Amniotic stem cell (primary cell): ENCODE data around the gene ORC2.
A peak's percentile ranks its signal among the peaks of the same experiment; 100 is the strongest.
"Not testable (repeated sequence)": the region's sequence is repeated elsewhere in the genome, so short reads cannot be mapped to it uniquely, and the experiment has no call there.

Experiments
- DNase-seq: peaks from one replicate; lab custom pipeline; 2025; lab: John Stamatoyannopoulos, UW

ORC2 gene

DNA sequence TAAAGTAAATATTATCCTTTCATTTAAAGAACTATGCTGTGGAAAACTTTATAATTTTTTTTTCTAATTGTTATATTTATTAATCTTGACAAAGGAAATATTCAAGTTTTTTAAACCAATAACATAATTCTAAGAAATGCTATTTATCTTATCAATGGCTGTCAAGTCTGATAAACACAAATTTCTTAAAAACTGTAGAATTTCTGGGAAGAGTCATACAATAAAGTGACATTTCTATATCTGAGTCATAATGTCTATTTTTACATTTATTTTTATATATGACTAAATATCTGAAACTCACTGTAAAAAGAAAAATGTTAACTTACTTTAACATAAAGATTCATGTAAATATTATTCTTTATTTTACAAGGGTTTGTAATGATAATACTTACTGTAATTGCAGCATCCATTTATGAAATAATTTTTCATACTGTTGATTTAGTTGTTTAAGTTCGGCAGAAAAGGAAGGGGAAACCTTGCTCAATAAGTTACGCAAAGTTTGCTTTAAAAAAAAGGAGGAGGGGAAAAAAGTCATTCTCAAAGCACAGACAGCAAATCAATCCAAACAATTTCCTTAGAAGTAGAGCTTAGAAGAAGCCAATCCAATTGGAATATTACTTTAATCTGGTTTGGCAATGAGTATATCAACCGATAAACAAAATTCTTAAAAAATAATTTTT is 32.4 kb downstream of the ORC2 start:
- no peak for DNase-seq

DNA sequence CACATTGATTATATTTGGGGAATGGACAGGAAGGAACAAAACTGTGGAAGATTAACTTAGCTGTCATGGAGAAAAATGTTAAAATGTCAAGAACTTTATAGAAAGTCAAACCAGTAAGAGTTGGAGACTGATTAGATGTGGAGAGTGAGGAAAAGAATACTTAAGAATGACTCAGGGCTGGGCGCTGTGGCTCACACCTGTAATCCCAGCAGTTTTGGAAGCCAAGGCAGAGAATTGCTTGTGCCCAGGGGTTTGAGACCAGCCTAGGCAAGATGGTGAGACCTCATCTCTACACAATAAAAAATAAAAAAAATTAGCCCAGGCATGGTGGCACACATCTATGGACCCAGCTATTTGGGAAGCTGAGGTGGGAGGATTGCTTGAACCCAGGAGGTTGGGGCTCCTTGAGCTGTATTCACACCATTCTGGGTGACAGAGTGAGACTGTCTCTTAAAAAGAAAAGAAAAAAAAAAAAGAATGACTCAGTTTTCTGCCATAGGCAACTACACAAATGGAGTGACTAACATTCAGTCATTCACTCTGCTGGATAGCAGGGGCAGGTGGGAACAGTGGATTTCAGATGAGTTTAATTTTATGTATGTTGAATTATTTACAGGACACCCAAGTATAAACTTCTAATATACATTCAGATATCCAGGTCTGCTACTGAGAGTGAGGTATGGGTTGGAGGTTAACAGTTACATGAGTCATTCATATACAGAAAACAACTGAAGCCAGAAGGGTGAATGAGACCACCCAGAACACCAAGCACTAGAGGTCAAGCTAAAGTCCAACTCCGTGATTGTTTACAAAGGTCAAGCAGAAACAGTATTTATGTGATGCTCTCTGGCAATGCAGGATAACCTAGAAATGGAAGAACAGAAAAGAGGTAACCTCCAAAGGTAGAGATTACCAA is 33.9 kb downstream of the ORC2 start:
- no peak for DNase-seq

DNA sequence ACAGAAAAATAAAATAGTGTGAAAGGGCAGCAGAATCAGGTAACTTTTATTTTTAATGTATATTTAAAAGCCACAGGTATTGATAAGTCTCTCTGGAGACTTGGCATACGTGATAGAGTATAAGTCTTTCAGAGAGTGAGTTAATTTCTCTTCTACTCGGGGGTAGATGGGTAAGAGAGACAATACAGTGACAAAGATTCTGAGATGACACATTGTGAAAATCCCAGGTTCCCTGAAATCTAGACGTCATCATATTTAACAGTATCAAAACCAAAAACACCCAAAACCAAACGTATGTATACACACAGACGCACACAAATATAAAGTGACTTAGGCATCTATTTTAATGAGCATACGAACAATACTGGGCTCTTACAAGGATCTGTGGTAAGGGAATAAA is 41.0 kb downstream of the ORC2 start:
- no peak for DNase-seq

DNA sequence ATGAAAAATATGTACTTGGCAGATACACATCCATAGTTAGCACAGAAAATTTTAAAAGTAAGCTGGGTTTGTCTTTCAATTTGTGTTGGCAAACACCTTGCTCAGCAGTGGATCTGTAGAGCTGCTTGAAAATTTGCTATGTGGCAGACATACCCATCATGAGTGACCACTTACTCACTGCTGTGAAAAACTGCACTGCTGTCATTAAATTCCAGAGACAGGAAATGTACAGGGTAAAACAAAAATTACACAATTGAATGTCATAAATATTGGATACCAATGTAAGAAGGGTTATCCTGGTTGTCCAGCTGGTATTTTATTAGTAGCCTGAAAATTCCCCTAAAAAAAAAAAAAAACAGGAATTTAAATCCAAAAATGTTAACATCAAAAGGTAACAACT is 49.8 kb downstream of the ORC2 start:
- peak; percentile 18 for DNase-seq

DNA sequence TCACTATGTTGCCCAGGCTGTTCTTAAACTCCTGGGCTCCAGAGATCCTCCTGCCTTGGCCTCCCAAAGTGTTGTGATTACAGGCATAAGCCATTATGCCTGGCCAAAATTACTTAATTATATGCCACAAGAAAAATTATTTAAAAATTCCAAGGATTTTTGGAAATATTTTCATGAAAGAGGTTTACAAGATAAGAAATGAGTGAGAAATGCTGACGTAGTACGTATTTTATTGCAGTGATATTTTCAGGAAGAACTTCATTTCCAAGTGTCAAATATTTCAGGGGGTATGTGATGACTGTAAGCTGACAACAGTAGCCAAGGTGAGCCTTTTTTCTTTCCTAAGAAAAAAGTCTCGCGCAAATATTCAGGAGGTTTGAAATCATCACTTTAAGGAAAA is 53.5 kb downstream of the ORC2 start:
- DNase-seq = no peak

DNA sequence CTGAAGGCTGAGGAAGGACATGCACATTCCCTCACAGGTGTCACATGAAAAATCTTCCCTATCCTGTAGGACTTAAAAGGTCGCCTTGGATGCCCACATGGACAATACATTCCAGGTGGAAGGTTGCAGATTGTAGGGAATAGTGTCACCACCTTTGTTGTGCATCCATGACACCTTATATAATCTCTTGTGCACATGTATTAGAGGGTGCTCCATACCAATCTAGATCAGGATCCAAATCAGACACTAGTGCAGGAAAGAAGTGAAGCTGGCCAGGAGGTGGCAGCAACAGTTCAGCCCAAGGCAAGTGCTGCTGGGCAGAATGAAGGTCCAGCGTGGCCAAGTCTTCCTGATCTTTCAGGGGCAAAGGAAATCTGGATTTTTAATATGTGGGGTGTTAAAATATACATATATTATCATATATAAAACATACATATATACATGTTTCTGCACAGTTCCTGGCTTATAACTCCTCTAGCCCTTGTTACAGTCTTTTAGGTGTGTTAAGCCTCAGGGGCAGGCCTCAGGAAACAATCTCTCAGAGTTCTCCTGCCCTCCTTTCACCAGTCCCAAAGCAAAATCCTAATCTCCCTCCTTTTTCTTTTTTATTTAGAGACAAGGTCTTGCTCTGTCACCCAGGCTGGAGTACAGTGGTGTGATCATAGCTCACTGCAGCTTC is 57.7 kb downstream of the ORC2 start:
- peak; percentile 19 for DNase-seq

DNA sequence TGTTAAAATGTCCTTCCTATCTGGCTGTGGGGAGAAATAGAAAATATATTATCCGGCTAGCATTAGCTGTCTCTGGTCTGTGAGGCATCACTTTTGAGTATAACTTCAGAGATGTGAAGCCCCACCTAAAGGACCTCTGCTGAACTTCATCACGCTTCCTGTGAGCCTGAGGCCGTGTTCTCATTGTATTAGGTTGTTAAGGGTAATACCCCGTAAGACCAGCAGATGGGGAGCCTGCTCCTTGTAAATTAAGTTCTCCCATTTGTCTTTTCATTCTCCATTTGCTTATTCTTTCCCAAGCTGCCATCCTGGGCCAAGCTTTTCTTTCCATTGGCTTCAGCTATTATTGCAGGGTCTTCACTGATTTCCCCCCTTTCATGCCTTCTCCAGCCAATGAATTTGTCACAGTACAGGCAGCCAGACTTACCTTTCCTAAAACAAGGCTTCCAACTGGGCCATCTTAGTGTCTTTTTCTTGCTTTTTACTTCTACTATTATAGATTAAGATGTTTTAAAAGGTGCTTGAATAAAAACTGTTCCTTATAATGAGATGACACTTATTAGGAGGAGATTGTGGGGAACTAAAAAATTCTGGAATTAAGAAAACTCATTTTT is 61.9 kb downstream of the ORC2 start:
- peak; percentile 86 for DNase-seq

DNA sequence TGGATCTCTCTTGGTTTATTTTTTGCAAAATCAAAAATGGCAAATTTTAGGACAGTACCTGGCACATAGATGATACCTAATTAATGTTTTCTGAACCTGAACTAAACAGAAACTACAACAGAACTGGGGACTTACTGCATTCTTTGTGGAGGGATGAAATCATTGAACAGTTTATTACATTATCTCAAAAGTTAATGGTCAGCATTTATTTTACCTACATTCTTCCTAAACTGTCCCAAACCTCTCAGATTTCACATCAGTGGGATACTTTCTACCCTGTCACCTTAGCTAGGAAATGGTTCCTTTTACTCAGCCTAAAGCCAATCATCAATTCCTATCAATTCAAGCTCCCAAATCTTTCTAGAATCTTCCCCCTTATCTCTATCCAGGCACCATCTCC is 64.0 kb downstream of the ORC2 start:
- no peak for DNase-seq

DNA sequence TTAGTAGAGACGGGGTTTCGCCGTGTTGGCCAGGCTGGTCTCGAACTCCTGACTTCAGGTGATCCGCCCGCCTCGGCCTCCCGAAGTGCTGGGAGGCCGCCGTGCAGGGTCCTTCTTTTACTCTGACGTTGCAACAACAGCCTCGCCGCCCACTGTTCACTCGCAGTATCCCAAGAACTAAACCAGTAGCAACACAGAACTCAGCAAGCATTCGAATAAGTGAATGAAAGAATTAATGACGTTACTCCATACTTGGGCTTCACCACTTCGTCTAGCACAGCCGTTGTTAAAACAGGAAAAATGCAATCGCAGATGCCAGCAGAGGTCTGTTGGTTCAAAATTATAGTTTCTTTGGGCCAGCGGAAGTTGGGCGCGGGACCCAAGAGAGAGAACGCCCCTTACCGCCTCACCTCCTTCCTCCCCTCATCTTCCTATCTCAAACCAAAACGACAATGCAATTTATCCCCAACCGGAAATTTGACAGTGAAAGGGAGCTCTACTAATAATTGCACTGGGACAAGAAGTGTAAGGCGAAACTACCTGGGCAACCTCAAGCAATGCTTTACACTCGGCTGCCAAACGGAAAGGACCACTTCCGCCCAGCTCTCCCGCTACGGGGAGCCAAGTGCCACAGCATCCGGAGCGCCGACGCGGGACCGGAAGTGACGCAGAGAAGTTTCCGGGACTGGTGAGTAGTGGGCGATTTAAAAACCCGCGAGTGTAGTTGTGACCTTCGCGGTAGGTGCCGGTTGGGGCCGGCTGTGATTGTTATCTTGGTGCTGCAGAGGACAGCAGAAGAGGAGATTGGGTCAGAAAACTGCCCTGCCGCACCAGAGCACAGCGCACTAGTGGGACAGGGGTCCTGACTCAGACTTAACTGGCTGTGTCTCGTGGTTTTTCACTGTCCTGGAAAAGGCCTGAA is 74.5 kb downstream of the ORC2 start, which contains the start of the genes NIF3L1 and PPIL3:
TSS of gene NIF3L1 (plus strand) at position 668 of the 922 bp plus-strand sequence. CDS start 2,573 bp downstream, outside the sequence.
TSS of gene PPIL3 (minus strand) at position 374 of the 922 bp plus-strand sequence. CDS start 1,462 bp downstream, outside the sequence.
- DNase-seq = peak; percentile 97

DNA sequence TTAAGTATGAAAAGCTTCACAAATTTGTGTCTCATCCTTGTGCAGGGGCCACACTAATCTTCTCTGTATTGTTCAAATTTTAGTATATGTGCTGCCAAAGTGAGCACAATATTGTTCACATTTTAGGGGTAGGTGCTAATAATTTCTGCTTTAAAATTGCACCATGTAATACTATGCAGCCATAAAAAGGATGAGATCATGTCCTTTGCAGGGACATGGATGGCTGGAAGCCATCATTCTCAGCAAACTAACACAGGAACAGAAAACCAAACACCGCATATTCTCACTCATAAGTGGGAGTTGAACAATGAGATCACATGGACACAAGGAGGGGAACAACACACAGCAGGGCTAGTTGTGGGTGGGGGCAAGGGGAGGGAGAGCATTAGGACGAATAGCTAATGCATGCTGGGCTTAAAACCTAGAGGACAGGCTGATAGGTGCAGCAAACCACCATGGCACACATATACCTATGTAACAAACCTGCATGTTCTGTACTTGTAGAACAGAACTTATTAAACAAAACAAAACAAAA is 81.7 kb downstream of the ORC2 start:
- DNase-seq = not testable (repeated sequence)

DNA sequence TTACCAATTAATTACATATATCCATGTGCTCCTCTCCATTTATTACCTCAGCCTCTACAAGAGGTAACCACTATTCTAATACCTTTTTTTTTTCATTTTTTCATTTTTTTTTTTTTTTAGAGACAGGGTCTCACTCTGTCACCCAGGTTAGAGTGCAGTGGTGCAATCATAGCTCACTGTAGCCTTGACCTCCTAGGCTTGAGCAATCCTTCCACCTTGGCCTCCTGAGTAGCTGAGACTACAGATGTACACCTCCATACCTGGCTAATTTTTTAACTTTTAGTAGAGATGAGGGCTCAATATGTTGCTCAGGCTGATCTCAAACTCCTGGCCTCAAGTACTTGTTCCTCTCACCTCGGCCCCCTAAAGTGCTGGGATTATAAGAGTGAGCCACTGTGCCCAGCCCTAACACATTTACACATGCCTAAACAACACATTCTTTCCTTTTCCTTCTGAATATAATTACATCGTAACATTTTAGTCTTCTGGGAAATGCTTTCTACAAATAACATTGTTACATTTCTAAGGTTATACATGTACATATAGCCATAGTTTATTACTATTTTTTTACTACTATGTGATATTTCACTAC is 85.1 kb downstream of the ORC2 start:
- DNase-seq = no peak

DNA sequence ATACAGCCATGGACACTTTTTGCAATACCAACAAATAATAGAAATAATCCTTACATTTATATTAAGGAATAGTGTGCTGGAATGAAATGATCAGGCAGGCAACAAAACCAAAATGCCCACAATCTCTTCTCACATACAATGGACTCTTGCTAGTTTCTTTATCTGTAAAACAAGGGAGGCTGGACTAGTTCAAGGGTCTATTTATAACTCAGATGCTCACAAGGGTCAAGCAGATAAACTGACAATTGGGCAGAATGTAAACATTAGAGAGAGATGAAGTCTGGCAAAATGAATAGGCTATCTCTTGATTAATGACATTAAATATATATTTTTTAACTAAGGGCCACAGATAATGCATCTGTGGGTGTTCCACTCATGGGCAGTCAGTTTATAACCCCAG is 86.0 kb downstream of the ORC2 start:
- no peak for DNase-seq

DNA sequence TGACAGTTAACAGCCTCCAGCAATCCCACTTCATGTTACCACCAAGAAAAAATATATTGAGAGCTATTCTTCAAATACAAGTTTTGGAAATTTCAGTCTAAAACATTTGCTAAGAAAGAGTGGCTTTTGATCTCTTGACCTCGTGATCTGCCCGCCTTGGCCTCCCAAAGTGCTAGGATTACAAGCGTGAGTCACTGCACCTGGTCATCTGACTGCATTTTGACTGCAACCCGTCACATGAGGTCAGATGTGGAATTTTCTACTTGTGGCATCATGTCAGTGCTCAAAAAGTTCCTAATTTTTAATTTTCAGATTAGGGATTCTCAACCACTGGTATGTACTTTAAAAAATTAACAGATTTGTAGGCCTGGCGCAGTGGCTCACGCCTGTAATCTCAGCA is 89.9 kb downstream of the ORC2 start:
- DNase-seq = no peak

DNA sequence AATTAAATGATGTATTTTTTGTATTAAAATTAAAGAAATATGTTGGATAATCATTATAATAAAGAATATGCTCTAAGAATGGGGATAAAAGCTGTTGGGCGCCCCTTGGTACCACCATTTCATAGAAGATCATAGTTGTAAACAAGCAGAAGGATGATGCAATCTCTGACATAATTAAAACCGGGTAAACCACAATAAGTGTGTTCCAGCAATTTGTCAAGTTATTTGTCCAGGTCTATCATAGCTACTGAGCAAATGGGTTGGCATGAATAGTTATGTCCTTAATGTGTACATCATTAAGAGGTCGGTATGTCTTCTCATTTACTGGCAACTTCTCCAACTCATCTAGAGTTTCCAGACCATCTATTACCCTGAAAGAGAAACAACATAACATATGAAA is 92.3 kb downstream of the ORC2 start:
- DNase-seq = no peak

DNA sequence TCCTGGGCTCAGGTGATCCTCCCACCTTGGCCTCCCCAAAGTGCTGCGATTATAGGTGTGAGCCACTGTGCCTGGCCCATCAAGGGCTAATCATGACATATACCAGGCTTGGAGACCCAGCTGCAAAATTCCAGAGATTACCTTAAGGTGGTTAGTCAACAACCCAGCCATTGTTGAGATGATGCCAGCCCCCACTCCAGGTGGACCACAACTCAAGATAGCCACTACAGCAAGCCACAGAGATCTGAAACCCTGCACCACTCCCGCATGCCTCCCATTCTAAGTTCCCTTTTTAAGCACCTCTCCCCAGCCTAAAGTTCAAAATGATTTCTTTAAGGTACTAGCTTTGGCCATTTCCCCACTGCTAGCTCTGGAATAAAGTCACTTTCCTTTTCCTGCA is 94.4 kb downstream of the ORC2 start:
- no peak for DNase-seq

DNA sequence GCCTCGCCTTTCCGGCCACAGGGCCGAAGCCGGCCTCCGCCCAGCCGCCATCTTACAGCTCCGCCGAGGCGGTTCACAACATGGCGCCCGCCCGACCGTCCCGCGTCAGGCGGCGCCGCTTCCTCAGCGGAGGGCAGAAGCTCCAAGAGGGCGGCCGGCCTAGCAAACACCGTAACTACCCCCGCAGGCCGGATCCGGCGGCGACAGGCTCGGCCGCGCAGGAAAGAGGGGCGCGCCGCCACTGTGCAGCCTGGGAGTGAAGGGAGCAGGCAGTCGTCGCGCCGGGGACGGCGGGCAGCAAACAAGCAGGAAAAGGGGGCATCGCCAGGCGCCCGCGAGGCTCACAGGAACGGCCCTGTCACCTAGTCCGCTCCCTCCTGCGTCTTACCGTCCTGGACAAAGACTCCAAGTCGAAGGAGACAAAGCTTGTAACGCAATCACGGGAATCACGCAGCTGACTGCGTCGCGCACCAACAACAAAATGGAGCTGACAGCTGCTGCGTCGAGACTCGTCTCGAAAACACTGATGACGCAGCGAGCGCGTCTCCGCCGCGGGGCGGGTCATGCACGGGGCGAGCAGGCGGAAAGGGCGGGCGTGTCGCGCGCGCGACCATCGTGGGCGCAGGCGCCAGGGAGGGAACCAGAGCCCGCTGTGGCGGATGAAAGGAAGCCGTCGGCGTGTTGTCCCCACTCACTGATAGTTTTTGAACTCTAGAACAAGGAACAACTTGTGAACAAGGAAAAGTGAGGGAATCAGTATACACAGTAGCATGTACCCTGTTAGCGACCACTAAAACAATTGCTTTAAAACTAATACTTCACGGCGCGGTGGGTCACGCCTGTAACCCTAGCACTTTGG is 99.1 kb downstream of the ORC2 start, which contains the start of gene CLK1:
TSS of gene CLK1 (minus strand) at position 483 of the 859 bp plus-strand sequence. CDS start 2,796 bp downstream, outside the sequence.
- DNase-seq = peak; percentile 70

DNA sequence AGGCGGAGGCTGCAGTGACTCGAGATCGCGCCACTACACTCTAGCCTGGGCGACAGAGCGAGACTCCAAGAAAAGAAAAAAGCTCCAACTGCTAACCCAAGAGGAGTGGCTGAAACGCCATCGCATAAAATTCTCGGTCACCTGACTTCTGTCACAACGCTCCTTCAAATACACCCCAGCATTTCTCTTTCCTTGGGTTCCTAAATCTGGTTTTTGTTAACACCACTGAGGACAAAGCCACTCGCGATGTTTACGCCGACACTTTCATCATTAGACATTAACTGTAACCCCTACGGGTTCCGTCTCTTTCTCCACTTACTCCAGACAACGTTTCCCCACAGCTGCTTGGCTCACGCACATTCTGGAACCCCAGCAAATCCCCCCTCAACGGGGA is 99.7 kb downstream of the ORC2 start:
- no peak for DNase-seq

DNA sequence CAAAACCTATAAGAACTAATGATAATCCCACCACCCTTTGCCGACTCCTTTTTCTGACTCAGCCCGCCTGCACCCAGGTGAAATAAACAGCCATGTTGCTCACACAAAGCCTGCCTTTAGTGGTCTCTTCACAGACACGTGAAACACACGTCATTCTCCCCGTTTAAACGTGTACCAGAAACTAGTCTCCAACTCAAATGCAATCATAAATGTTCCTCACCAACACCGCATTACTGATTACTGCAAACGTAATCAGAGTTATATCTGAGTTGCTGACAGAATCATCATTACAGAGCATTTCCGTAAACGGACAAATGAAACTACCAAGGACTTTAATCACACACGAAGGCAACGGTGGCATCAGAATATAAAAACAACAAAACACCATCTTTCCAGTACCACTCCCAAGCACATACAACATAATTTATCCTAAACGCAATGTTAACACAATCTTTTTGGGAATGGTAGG is 100.9 kb downstream of the ORC2 start:
- DNase-seq = peak; percentile 62

DNA sequence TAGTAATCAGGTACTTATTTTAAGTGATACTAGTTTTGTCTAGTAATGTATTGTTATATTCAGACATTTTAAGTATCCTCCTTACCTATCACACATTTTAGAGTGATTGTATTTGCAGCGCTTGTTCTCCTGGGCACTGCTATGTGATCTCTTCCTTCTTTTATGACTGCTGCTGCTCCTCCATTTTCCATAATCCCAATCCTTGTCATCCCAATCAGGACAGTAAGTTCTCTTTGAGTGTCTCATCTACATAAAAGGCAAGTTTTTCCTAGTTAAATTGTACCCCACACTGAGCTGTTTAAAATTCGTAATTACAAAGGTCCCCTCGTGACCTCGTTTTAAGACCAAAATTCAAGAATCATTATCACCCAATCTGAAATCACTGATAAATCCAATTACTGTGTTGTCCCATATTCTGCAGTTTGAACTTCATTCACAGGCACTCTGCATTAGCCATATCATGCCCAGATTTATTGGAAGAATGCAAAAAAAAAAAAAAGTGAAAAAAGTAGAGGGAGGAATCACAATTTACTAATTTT is 101.8 kb downstream of the ORC2 start:
- DNase-seq = no peak
